HG02798 (cell line): ENCODE measurements around the gene GADL1.

Experiments used
- ATAC-seq: cut with Tn5 transposase; IDR thresholded peaks from one replicate; pipeline ENCODE4 v1.9.1; 2021; ENCODE audit warnings: mild to moderate bottlenecking; ENCODE audit not compliant: unreplicated experiment, poor library complexity

Gene GADL1

DNA sequence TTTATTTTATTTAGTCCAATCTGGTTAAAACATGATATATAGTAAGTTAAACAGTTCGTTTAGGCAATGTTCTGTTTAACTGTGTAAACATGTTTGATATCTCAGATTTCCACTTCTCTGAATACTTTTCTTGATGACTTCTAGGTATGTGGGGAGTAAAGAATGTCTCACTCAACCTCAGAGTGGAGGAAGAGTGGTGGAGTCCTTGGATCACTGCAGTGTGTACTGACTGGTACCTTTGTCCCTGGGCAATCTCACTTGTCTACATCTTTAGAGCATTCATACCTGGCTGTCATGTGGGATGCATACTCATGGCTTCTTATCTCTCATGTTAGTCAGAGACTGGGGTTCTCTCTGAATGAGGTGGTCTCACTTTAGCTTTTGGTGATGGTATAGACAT is 15.6 kb downstream of the GADL1 start:
- no peak for ATAC-seq

DNA sequence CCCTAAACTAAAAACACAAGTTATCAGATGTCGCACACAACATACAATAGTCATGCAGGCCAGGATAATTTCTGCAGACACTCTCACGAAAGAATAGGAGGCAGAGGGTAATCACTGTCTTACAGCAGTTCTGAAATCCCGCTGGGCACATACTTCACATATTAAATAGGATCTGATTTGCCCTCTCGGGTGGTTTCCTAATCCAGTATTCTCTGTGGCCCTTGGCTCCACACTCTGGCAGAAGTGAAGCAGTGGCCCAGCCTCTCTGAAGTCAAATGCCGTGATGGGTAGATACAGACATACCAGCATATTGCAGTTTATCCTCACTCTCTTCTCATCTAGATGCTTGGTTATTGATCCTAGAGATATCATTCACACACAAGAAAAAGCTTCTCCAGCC is 19.0 kb downstream of the GADL1 start:
- no peak for ATAC-seq

DNA sequence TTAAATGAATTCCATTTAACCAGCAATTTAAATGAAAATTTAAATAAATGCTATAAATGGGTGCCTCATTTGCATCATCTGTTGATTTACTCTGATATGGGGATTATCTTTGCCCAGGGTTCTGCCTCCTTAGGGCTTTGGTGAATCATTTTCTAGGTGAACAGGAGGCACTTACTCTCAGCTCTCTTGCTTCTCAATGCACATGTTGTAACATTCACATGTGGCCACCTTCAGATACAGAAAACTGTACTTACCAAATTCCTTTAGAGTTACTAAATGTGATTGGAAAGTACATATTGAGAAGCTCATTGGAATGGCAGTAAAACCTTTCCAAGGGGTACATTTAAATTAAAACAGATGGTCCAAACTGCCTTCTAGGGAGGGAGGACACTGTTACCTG is 20.8 kb downstream of the GADL1 start:
- no peak for ATAC-seq

DNA sequence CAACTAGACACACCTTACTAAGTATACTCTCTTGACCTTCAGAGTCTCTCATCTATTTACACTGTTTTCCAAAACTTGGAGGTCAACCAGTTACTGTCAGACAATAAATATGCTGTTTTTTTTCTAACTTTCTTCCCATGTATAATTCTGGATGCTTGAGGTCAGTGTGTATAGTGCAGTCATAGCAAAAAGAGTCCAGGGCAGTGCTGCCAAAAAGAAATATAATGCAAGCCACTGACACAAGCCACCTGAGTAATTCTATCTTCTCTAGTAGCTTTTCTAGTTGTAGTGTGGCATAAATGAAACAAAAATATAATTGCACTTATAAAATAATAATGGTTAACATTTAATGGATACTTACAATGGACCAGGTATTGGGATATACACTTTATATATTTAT is 21.6 kb downstream of the GADL1 start:
- no peak for ATAC-seq

DNA sequence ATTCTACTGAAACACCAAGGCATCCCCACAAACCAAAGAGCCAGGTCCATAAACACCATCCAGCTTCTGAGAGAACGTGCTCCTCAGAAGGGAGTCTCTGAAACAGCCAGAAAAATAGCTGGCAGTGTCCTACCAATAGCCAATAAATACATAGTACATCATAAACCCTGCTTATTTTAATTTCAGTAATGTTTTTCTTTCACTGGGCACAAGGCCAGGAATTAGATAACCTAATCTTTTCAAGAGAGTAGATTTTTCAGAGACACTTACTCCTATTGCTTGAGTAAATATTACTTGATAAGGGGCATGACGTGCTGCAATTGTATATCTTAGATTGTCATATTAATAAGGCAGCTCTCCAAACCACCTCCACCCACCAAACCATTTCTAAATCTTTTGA is 22.7 kb downstream of the GADL1 start:
- ATAC-seq: no peak

DNA sequence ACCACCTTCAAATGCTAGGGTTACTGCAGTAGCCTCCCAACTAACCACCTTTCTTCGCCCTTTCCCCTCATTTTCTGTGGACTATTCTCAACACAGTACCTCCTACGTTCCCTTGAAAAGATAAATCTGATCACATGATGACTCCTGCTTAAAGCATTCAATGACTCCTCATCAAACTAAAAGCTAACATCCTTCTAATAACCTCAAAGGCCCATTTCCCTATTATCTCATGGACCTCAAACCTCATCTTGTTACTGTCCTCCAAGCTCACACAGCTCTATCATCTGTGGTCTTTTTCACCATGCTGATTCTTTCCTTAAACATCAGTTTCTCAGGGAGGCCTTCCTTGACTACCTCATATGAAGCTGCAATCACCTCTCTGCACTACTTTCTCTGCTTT is 29.6 kb downstream of the GADL1 start:
- no peak for ATAC-seq

DNA sequence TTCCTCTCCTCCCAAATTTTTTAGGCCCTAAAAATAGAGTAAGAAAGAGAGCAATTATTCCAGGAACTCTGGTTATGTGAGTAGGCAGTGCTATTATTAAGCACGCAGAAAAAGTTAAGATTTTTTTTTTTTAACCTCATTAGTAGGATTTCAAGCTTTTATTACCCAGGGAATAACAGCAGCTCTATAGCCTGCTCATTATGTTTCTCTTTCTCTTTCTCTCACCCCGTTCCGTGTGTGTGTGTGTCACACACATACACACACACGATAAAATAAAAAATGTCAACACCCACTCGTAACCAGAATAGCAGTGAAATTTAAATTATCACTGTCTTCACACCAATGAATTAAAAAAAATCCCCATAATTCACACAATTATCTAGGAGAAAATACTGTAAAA is 30.3 kb downstream of the GADL1 start:
- no peak for ATAC-seq

DNA sequence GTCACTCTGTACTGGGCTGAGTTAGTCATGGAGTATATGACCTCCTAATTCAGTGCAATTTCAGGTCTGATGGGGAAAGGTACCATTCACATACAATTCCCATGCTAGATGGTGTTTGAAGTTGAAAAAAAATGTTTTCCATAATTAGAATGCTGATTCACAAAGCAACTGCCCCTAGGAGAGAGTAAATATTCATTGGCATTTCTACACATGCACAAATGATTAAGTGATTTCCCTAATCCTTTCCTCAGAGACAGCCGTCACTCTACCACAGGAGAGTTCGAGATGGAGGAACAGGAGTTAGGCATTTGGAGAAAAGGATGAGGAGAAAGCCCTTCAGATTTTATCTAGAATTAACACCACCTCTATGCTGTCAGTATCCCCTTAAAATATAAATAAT is 32.5 kb downstream of the GADL1 start:
- ATAC-seq: no peak

DNA sequence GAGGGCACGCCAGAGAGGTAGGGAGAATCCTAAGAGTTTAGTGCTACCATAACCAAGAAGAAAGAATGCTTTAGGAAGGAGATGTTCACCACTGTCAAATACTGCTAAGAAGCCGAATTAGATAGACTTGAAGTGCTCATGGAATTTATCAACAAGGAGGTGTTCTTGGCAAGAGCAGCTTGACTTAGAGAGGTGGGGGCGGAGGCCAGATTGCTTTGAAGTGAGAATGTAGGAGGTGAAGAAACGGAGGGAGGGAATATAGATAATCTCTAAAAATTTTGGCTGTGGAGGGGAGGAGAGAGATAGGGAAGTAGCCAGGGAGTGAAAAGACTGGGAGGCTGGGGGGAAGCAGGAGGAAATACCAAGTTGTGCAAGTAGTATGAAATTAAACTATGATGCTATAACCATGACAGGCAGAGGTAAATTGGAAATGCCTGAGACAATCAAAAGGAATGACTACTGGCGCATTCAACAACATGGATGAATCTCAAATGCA is 35.5 kb downstream of the GADL1 start:
- ATAC-seq: no peak

DNA sequence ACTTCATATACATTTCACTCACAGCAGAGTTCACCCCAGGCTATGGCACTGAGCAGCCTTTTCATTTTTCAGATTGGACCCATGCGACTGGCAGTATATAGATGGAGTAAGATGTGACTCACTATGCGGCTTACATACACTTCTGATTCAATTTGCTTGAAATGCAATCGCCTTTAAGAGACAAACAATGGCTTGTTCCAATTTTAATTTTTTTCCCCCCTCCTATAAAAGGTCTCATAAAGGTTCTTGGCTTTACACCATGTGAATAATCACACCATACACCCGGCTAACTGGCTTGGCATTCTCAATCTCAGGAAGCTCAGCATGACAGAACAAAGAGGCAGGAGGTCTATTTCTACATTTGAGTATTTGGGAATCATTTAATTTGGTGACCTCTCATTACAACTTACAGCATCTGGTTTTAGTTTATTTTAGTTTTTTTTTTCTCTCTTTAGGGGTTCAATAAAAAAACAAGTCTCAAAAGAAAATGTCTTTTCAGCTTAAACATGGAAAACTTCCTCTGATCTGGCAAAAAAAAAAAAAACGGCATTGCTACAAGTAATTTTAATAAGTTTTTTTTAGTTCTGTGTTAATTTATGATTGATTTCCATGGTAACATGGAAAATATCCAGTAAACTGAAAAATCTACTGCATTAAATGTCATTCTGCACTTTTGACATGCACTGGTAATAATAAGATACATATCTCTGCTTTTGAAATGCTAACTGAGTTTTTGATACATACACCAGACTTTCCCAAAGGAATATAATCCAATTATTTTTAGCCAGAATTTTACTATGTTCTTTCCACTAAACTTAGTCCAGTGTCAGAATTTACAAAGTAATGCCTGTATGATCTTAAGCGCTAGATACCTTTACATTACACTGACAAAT is 38.8 kb downstream of the GADL1 start:
- ATAC-seq: no peak

DNA sequence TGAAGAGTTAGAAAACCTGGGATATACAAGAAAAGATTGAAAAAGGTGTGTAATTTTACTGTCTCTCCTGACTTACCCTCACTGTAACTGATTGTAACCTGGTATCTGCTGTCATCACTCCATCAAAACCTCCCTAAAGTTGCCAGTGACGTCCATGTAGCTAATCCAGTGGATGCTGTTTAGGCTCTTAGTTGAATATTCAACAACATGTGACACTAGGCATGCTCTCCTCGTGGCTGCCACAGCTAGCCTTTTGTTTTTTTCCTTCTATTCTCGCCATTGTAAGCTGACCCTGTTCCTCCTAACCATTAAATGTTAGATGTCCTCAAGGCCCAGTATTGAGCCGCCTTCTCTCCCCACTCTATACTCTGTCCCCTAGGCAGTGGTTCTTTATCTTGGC is 41.6 kb downstream of the GADL1 start:
- ATAC-seq: no peak

DNA sequence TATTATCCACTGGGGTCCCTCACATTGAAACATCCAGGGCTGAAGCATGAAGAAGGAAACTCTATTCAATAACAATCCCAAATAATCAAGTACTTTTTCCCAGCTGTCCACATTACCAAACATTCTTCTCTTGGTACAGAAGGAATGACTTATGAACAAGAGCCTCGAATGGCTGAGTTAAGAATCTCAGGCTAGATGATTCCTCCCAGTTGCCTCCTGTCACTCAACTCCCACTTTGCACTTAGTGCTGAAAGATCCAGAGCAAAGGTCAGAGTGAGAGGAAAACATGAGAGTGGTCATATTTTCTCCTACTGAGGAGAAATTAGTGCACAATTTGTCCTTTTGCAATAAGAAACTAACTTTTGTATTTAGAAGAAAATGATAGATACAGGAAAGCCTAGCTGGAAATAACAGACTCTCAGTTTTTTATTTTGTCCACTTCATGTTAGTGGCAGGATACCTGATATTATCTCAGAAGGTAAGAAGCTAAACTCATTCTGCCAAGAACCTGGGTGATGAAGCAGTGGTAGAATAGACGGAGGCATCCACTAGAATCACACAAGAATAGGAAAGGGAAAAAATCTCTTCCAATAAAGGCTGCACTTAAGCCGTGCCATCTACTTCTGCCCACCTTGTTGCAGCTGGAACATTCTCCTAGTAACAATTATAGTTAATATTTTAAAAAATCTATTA is 46.2 kb downstream of the GADL1 start:
- no peak for ATAC-seq

DNA sequence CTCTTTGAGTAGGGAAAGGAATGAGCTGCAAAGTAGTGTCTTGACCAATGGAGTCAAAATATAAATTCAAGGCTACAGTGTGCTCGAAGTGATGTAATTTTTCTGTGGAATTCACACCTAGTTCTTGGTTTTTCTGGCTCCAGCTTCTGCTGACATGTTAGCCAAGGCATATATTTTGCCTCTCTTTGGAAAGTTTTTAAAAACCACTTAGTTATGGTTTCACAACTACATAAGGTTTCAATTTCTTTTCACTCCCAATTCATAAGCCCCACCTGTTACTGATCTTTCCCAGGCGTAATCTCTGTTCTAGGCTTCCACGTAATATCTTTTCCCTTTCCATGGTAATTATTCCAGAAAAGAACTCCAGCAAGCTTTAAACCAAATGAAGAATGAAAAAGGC is 46.9 kb downstream of the GADL1 start:
- ATAC-seq: no peak

DNA sequence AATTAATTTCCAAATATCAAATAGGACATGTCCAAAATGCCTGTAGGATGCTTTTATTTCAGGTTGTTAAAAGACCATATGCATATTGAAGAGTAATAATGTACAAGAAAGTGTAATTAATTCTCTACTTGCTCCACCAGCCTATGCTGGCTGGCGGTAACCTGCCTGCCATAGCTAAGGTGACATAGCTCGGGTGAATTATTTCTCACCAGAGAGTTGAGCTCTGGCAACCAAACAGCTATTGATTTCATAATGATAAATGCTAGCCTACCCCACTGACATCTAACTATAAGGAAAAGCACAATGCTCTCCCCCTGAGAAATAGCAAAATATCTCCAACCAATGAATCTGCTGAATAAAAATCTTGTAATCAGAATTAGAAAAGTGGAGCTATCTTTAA is 48.9 kb downstream of the GADL1 start:
- ATAC-seq: no peak

DNA sequence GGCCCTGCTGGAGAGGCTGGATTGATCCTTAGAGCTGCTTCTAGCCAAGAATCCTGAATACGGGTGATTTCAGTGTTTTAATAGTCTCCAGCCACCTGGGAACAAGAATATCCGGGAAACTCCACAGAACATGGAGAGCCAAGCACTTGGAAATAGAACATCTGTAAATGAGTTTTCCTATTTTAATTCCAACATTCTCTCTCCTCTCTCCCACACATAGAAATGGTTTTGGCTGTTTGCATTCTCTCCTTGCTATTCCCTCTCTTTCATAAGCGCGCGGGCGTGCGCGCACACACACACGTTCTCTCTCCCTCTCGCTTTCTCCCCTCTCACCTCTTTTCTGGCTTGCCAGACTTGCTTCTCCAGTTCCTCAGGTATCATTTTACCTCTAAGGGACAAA is 50.6 kb downstream of the GADL1 start:
- no peak for ATAC-seq

DNA sequence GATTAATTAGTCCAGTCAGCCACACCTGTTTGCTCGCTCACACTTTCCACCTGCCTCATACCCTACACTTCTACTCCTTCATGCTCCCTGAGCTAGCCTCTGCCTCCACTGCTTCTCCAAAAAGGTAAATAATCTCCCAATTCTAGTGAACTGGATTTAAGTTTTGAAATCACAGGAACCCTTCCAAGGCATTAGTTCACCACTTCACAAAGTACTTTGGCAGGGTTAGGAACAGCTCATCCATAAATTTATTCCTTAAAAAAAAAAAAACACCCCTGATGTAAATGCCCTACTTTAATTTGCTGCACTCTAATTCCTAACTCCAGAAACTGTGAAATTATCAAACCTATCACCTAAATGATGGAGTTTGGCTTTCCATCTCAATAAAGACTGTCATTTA is 58.3 kb downstream of the GADL1 start:
- ATAC-seq: no peak

DNA sequence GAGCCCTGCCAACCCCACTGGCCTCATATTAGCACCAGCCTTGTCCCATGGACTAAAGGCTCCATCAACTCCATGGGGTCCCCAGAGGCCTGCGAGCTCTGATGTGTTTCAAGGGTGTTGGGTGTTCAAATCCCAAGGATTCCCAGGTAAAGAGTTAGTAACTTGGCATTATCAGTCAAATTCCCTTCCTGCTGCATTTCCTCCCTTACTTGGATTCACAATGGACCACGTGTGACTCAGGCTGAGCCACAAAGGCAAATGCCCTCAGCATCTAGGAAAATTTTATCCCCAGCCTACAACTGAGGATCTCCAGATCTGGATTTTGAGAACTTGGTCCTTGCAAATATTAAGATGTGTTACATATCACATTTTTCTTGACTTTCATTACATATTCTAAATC is 58.8 kb downstream of the GADL1 start:
- no peak for ATAC-seq

DNA sequence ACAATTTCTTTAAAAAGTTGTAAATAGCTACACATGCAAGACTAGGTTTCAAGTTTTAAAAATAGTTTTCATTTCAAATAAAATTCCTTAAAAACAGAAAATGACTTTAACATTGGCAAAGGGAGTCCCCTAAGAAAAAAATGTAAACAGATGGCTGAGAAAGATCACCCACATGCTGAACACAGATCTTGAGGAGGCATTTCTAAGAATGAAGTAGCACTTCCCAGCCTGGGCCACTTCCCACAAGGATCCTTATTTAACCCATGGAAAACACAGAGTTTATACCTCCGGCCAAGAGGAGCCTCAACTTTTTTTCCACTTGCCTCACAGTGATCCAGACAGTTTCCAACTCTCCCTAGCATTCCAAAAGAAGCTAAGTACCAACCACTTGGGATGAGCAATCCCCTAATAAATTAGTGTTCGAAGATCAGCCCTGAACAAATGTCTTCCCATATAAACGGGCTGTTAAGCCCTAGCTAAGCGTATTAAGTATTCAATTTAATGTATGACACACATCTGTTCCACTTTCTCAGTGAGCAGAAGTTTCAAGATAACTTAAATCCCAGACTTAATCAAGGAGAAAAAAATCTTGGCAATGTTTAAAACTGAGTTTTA is 61.4 kb downstream of the GADL1 start:
- no peak for ATAC-seq

DNA sequence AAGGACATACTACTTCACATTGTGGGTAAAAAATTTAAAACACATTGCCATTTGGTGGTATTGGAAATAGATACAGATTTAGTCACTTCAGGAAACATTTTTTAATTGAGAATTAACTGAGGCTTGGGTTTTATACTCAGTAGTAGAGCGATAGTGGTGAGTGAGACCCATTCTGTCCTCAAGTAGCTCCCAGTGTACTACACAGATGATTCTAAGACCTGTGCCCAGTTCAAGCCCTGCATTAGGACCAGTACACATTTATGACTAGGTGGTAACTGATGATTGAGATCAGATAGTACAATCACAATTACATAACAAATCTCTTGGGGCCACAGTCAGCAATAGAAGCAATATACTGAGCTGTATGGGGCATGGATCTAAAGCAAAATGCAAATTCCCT is 67.4 kb downstream of the GADL1 start:
- ATAC-seq: no peak

DNA sequence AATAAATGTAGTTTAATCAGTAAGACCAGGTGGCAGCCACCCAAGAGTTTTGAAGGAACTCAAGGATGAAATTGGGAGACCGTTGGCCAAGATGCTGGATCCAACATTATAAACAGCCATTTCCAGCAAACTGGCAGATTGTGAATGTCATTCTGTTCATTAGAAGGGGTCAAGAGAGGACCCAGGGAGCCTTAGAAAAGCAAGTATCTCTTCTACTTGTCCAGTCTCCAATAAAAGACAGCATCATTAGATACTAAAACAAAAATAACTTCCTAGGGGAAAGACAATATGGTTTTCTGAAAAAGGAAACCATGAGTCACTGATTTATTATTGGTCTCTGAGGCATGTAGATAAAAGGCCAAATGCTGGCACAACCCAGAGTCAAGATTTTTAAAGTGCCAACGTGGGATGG is 67.9 kb downstream of the GADL1 start:
- ATAC-seq: no peak

DNA sequence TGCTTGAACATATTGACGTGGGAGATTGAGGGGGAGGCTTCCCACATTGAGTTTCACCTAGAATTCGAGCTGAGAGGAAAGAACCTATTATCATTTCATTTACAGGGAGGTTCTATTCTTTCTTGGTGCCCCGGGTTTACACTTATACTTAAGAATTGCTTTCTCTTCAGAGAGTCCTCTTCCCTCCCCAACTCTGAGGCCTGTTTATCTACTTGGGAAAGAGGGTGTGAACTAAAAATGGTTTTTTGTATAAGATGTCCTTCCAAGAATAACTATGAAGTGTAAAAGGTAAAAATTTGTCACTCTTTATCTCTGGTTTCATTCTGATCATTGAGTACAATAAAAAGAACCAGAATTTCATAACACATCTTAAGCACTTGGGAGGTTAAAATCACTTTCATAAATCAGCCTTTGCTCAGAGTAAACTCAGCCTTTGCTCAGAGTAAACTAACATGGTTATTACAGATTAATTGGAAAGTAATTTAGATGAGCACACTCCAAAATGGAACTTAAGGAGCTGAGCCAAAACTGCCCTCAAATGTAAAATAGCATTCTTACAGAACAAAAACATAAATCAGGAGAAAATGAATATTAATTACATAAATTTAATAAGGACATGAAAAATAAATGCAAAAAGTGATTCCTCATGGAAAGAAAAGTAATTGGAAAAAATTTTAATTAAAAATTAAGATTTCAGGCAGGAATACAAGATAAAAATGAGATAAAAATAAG is 75.2 kb downstream of the GADL1 start:
- ATAC-seq: no peak
